GM19099 (cell line): ENCODE results near the gene TMEM8B.

Source experiments
- POLR2A ChIP-seq: IDR thresholded peaks from 3 replicates; pipeline ENCODE4 v1.6.1; 2011; ENCODE audit warnings: low read depth; ENCODE audit not compliant: insufficient read length; ENCODE audit errors: extremely low read depth

TMEM8B gene, protein sequence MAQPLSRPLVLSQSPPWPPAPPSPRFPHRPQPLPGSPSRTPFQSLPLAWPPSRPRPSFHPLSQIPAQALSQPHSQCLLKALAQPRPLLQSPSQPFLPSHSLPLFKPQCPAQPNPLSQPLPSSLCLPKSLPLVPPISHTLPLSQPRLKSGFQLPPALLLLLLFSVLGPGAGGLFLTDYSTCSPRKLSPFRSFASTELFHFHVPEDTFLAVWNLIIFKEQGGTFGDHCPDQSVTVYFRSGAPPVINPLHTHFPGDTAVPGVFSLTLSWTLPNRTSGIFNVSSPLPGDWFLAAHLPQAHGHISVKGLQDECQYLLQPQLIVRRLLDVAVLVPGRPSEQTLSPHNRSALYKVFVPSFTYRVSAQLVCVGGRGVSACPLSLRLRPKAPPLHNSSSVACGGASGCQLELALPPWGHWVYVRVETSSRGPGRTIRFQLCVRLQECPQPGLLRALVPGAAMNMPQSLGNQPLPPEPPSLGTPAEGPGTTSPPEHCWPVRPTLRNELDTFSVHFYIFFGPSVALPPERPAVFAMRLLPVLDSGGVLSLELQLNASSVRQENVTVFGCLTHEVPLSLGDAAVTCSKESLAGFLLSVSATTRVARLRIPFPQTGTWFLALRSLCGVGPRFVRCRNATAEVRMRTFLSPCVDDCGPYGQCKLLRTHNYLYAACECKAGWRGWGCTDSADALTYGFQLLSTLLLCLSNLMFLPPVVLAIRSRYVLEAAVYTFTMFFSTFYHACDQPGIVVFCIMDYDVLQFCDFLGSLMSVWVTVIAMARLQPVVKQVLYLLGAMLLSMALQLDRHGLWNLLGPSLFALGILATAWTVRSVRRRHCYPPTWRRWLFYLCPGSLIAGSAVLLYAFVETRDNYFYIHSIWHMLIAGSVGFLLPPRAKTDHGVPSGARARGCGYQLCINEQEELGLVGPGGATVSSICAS

DNA sequence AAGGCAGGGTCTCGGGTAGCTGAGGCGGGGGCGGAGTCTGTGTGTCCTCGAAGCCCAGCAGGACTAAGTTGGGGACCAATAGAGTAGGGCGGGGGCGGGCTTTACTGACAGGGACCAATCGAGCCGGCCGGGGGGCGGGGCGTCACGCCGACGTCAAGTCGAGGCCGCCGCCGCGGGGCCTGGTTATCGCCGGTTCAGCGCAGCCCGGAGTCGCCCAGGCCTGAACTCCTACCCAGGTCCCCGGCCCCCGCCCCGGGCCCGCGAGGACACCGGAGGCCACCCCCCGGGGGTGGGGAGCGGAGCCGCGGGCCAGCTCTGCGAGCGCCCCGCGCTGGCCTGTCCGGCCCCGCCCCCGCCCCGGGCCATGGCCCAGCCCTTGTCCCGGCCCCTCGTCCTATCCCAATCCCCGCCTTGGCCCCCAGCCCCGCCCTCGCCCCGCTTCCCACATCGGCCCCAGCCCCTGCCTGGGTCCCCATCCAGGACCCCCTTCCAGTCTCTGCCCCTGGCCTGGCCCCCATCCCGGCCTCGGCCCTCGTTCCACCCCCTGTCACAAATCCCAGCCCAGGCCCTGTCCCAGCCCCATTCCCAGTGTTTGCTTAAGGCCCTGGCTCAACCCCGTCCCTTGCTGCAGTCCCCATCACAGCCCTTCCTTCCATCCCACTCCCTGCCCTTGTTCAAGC lies at the start of gene TMEM8B:
Gene TMEM8B (plus strand): TSS at position 145 of the 680 bp plus-strand sequence. CDS start 220 bp downstream, at position 365.
- TF ChIP-seq POLR2A = peak; percentile 60

DNA sequence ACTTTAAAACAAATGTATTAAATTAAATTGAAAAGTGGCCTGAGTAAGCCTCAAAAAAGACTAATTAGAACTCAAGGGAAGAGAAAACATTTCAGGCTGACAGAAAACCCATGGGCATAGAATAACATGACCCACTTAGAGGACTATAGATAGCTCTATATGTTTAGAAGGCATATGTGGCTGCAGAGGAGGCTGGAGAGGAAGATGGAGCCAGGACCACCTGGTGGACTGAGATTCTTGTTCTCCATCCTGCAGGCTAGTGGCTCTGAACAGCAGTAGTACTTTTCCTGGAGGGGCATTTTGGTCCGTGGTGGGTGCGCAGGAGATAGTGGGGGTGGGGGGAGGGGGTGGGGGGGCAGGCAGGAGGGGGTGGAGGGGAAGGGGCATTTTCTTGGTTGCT lies 48.0 kb upstream of the TMEM8B start:
- TF ChIP-seq POLR2A = no peak

DNA sequence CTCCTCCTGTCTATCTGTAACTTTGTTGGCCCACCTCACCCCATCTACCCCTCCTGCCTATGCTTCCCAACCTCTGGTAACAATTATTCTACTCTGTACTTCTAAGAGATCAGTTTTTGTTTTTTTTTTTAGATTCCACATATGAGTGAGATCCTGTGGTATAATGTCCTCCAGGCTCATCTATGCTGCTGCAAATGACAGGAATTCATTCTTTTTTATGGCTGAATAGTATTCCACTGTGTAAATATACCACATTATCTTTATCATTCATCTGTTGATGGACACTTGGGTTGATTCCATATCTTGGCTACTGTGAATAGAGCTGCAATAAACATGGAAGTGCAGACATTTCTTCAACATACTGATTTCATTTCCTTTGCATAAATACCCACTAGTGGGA lies 45.6 kb upstream of the TMEM8B start:
- no peak for TF ChIP-seq POLR2A

DNA sequence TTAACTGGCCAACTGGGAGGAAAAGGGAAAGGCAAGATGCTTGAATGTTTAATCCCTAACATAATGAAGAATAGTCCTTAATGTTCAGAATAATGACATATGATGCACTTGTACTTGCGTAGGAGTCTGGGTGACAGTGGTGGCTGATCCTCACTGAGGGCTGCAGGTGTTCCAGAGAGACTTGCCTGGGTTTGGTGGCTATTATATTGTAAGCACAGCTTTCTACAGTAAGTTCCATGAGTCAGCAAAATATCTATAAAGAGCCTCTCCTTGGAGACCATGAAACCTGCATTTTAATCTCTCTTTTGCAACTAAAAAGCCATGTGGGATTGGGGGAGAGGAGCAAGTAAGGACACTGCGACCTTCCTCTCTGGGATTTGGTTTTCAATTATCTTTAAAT lies 39.5 kb upstream of the TMEM8B start:
- TF ChIP-seq POLR2A = no peak

DNA sequence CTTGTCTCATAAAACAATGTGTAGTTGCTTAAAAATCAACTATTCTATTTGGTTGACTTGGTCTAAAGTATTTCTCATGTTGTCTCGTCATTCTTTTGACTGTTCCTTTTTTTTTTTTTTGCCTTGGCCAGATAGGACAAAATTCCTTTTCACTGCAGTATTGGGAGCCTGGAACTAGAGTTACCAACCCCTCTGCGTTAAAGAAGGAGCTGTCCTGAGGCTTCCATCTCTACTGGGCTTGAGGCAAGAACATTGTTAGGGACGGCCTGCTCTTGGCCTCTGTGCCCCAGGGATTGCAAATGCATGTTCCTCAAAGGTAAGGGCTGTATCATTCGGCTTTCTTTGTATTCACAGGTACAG lies 39.0 kb upstream of the TMEM8B start:
- no peak for TF ChIP-seq POLR2A

DNA sequence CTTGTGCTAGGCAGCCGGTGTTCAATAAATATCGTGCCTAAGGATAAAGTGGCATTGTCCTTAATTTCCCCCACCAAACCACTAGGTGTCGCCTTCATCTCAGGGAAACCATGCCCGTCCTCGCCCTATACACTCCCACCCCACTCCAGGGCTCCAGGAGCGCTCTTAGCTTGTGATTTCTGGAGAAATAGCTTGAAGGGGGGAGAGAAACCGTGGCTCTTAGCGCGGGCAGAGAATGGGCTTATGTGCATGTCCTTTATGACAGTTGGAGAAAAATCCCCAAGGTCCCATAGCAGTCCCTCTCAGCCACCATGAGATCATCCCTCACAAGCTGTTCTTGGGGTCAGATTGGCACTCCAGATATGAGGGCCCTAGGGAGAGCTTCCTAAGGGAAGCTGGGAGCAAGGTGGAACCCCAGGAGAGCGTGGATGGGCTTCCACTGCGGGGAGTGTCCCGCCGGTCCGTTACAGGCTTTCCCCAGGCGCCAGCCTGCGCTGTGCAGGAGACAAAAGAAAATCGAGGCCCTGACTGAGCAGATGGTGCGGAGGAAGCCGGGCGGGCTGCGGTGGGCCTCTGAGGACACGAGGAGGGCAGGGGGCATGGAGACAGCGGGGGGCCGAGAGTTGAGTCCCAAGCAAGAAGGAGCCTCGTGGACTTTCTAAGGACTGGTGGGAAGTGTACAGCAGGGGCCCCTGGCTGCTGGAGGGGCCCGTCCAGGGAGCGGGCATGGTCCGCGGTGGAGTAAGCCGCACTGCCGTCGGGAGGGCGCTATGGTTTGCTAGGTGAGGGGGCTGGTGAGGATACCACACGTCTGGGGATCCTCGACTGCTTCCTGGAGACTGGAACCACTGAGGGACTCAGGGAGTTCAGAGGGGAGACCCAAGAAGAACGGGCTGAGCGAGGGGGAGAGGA lies 38.4 kb upstream of the TMEM8B start:
- no peak for TF ChIP-seq POLR2A

DNA sequence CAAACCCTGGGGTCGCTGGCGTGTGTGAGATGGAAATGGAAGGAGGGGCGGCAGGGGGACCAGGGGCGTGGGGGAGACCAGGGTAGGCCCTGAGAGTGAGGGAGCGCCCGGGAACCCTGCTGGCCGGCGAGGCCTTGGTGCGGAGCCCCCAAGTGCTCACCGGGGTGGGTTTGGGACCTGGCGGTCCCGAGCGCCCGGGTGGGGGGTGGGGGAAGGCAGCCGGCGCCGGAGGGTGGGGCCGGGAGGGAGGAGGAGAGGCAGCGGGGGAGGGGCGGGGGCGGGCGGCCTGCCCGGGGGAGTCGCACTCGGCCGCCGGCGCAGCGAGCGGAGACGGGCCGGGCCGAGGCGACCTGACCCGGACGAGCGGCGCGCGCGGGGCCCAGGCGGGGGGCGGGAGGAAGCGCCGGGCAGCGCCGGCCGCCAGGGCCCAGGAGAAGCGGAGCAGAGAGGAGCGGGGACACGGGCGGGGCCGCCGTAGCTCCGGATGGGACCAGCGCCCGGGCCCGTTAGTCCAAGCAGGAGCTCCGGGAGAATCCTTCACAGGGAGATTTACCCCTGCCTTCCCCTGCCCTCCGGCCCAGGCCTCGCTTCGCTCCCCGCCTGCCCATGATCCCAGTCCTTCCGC lies 37.6 kb upstream of the TMEM8B start, which contains the start of gene NPR2:
Gene NPR2 (plus strand): TSS at position 295 of the 625 bp plus-strand sequence. CDS start 818 bp downstream, outside the sequence.
- no peak for TF ChIP-seq POLR2A

DNA sequence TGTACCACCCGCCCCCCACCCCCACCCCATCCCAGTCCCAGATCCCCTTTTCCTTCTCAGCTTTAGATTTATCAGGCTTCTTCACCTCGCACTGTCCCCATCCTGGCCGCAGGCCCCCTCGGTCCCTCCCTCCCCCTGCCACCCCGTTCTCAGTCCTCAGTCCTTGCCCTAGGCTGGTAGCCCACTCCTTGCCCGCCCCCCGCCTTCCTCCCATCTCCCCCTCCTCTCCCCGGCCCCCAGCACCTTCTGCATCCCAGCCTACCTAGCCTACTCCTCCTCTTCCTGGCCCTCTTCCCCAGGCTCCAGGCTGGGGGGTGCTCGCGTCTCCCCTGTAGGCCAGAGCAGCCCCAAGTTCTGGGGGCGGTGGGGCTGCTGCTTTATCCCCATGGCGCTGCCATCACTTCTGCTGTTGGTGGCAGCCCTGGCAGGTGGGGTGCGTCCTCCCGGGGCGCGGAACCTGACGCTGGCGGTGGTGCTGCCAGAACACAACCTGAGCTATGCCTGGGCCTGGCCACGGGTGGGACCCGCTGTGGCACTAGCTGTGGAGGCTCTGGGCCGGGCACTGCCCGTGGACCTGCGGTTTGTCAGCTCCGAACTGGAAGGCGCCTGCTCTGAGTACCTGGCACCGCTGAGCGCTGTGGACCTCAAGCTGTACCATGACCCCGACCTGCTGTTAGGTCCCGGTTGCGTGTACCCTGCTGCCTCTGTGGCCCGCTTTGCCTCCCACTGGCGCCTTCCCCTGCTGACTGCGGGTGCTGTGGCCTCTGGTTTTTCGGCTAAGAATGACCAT lies 36.8 kb upstream of the TMEM8B start:
- no peak for TF ChIP-seq POLR2A

DNA sequence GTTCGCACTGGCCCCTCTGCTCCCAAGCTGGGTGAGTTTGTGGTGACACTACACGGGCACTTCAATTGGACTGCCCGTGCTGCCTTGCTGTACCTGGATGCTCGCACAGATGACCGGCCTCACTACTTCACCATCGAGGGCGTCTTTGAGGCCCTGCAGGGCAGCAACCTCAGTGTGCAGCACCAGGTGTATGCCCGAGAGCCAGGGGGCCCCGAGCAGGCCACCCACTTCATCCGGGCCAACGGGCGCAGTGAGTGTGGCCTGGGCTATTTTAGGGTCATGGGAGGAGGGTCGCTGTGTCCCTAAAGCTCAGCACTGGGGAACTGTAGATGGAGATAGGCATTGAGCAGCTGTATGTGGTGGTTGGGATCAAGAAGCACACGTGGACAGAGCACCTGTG lies 36.2 kb upstream of the TMEM8B start:
- TF ChIP-seq POLR2A = no peak

DNA sequence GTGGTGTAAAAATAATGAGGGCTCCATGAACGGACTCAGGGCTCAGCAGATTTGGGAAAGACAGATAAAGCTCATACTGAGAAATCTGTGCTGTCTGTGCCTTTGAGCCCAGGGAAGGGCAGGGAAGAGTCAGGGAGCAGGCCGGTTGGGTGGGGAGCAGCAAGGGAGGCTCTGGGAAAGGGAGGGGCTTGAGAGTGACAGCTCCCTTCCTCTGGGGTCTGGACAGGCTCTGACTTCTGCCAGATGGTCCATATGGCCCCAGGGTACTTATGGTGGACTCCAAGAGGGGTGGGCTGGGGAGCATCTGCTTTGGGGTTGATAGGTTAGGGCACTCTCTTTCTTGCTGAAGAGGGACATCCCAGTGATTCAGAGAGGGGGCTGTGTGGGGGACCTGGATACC lies 35.6 kb upstream of the TMEM8B start:
- no peak for TF ChIP-seq POLR2A

DNA sequence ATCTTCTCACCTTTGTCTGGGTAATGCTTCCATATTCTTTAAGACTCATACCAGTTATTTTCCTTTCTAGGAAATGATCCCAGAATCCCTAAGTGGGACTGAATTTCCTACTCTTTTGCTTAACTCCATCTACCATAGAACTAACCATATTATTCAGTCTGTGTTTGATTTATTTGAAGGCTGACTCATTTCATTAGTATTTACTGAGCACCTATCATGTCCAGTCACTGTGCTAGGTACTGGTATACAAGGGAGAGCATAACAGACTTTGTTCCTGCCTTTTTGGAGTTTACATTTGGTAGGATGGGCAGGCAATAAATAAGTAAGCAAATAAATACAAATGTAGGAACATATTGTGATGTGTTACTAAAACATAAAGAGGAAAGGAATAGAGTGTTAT lies 33.3 kb upstream of the TMEM8B start:
- TF ChIP-seq POLR2A = no peak

DNA sequence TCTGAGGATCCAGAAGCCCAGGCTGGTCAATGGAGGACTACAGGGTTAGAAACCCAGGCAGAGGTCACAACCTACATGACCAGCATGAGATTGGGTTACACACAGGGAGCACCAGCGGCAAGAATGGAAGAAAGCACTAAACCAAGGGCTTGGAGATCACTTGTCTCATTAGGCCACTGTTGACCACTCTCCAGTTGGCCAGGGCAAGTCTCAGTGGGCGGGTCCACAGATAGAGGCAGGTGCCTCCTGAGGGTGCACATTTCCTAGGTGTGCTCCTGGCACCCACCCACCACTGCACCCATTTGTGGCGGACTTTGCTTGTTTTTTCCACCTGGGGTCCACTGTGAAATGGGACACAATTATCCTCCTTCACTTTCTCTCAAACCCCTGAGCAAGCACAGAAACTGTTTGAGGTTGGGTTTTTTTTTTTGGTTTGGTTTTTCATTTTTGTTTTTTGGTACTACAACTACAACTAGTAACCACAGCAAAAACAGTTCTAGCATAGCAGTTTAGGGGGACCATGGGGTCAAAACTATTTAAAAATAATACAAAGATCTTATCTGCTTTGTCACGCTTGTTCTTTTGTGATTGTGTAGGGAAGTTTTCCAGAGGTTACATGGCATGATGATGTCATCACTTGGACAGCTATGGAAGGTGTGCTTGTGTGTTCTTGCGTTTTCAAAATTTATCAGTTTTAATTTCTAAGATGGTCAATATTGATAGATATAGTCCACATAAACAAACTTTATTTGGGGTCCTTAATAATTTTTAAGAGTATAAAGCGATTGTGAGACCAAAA lies 31.5 kb upstream of the TMEM8B start:
- TF ChIP-seq POLR2A = no peak

DNA sequence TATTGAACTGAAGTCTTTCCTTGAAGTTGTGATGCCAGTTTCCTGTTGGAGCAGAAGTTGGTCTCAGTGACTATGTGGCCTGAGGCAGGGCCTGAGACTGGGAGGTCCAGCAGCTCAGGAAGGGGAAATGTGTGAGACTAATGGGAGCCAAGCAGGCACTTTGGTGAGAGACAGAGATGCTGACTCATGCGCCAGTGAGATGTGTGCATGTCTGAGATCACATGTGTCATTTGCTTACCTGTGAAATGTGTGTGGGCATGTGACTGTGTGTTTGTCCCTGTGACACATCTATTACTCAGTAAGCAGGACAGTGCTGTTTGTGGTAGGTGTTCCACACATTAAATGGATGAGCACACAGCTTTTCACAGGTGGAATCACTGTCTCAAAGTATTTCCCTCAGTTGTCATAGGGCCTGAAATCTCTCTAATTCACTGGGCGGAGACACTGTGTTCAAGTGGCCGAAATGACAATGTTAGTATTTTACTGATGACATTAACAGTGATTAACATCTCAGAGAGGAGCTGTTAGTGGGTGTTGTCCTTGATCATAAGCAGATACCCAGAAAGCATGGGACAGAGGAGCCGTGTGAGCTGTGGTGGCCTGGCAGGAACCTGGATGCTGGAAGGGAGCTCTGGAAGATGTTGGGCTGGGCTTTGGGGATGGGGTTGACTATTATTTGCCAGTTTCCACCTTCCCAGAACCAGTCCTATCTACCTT lies 30.2 kb upstream of the TMEM8B start:
- TF ChIP-seq POLR2A = no peak
